Breast epithelium (tissue), 3 donors: ENCODE data around the gene ELOVL2.

Experiments
- POLR2A ChIP-seq: fragments of 450-650 bp; IDR thresholded peaks from one replicate; pipeline ENCODE4 v1.6.1; 2016; ENCODE audit warnings: antibody characterized with exemption, mild to moderate bottlenecking, moderate library complexity
- POLR2AphosphoS5 ChIP-seq, 3 donors: sonication (generic); formaldehyde crosslinking; IDR thresholded peaks; one replicate each; pipeline ENCODE4 v1.6.1; 2017; ENCODE audit warnings: antibody characterized with exemption in 3 of 3
- TF ChIP-seq, protein P1 (sequence below), 3 donors: fragments of 450-650 bp; IDR thresholded peaks; one replicate each; pipeline ENCODE4 v1.5.1; 2016 to 2017; ENCODE audit warnings: antibody characterized with exemption in 3 of 3, mild to moderate bottlenecking in 3 of 3, moderate library complexity in 3 of 3

- TF ChIP-seq POLR2AphosphoS5 (IDR thresholded peaks at IDR 0.05): no peak
- TF ChIP-seq, protein P1, sequence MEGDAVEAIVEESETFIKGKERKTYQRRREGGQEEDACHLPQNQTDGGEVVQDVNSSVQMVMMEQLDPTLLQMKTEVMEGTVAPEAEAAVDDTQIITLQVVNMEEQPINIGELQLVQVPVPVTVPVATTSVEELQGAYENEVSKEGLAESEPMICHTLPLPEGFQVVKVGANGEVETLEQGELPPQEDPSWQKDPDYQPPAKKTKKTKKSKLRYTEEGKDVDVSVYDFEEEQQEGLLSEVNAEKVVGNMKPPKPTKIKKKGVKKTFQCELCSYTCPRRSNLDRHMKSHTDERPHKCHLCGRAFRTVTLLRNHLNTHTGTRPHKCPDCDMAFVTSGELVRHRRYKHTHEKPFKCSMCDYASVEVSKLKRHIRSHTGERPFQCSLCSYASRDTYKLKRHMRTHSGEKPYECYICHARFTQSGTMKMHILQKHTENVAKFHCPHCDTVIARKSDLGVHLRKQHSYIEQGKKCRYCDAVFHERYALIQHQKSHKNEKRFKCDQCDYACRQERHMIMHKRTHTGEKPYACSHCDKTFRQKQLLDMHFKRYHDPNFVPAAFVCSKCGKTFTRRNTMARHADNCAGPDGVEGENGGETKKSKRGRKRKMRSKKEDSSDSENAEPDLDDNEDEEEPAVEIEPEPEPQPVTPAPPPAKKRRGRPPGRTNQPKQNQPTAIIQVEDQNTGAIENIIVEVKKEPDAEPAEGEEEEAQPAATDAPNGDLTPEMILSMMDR (IDR thresholded peaks at IDR 0.05): no peak
- no peak for TF ChIP-seq POLR2A
Observed at GRCh38 chr6:11080296-11080695, 36.2 kb upstream of the ELOVL2 start.
